Right lung (tissue), 5 donors: ENCODE measurements around the gene PTH. TPM values are rescaled to one million over a fixed set of nuclear protein-coding genes. Genes with fewer than 3 reads are reported as not detected.
A peak's percentile ranks its signal among the peaks of the same experiment; 100 is the strongest.

Experiments used
- DNase-seq, 2 donors: peaks; one replicate each; pipeline ENCODE4 v3.0.0-alpha.2; 2013
- polyA plus RNA-seq, 5 donors: library from polyadenylated mRNA; unstranded; fragments of 120-200 nt; gene quantifications; one replicate each; pipeline versions ENCODE4 v1.2.1 to v1.2.3, GENCODE V29; 2013; ENCODE audit warnings: inconsistent platforms in 1 of 5, low replicate concordance in 1 of 5; ENCODE audit not compliant: insufficient read length in 5 of 5, insufficient read depth in 1 of 5

PTH gene
- polyA plus RNA-seq, 5 donors = 0.19 TPM; not detected in 4

GRCh38 chr11:13450832-13451397 lies 44.9 kb downstream of the PTH start:
- DNase-seq = no peak

GRCh38 chr11:13449522-13449921 lies 46.3 kb downstream of the PTH start:
- no peak for DNase-seq

DNA sequence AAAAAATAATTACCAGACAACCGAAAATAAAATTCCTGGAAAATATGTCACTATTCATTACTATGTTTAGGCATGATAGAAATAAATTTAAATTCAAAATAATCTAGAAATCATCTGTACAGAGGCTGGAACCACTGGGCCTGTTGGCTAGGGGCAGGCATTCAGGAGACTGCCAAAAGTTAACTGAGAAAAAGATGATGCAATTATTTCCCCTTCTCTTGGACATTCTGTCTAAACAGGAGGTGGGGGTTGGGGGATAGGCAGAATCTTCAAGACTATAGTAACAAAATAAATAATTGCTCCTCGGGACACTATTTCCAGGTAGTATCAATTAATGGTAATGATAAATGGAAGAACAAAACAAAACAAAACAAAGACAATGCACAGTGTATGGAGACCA lies 46.9 kb downstream of the PTH start:
- peak; percentile 28 to 52 for DNase-seq

- no peak for DNase-seq
These were observed 49.4 kb downstream of the PTH start for GRCh38 chr11:13446444-13446843.

DNA sequence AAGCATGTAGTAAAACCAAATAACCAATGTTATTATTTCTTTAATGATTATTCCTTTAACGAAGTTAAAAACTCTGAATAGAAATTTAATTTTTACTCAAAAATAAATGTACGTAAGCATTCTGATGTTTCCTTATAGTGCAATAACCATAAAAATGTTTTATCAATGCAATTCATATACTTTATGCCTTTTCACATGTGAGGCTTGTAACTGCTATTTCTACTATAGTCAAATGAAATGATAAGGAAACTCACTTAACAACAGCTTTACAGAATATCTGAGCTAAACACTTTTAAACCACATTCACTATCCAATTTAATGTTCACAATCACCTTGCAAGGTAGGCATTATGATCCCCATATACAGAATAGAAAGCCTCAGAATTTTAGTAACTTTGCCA lies 50.2 kb downstream of the PTH start:
- DNase-seq = no peak

Other genes with a start within 250 kb of the PTH start
- 10 to 100 TPM in 4 of 5 donors, 1 to 10 TPM in 1; 9.1 to 14.4 (median 12.0) TPM for gene BMAL1, start 218.2 kb downstream of the PTH start, polyA plus RNA-seq
- 10 to 100 TPM; 32.8 to 40.0 (median 38.1) TPM for gene BTBD10, start 32.8 kb downstream of the PTH start, polyA plus RNA-seq
- gene FAR1, start 172.7 kb upstream of the PTH start, polyA plus RNA-seq = 100 to 1,000 TPM in 4 of 5 donors, 10 to 100 TPM in 1; 56.0 to 144 (median 113) TPM